ENCODE data around the gene CNBD2. TPM values are rescaled to one million over a fixed set of nuclear protein-coding genes. Genes with fewer than 3 reads are reported as not detected.
"Not testable (repeated sequence)": the region's sequence is repeated elsewhere in the genome, so short reads cannot be mapped to it uniquely, and the experiment has no call there.

The CNBD2 gene
- total RNA-seq, 1 experiment from 2014 or later = 3.8 TPM

GRCh38 chr20:35947907-35948306 is 20.5 kb upstream of the CNBD2 start:
- H3K9me3 Mint-ChIP-seq = no peaks in the 10 kb centered on the region
- H3K27me3 Mint-ChIP-seq (ENCODE audit: low read depth) = no peaks in the 10 kb centered on the region
- peak overlapping the region; percentile 78 for H3K27ac Mint-ChIP-seq
- DNase-seq (ENCODE audit: low spot score) = no peak
- H3K36me3 Mint-ChIP-seq = peaks cover 28% of the 10 kb centered on the region
- no peak for ATAC-seq
- H3K4me1 Mint-ChIP-seq = peaks cover 9% of the 10 kb centered on the region
- no peak for TF ChIP-seq KAT7 (CRISPR knock-in tag; IDR thresholded peaks at IDR 0.05; ENCODE audit: borderline replicate concordance)
- TF ChIP-seq, protein P1, sequence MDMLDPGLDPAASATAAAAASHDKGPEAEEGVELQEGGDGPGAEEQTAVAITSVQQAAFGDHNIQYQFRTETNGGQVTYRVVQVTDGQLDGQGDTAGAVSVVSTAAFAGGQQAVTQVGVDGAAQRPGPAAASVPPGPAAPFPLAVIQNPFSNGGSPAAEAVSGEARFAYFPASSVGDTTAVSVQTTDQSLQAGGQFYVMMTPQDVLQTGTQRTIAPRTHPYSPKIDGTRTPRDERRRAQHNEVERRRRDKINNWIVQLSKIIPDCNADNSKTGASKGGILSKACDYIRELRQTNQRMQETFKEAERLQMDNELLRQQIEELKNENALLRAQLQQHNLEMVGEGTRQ (CRISPR knock-in tag; IDR thresholded peaks at IDR 0.05) = no peak
- no peak for TF ChIP-seq HMGXB4 (CRISPR knock-in tag; IDR thresholded peaks at IDR 0.05)
- no peak for TF ChIP-seq CBFB (CRISPR knock-in tag; IDR thresholded peaks at IDR 0.05; ENCODE audit: low read depth)
- no peak for TF ChIP-seq ZNF138 (CRISPR knock-in tag; conservative IDR thresholded peaks at IDR 0.05)
- TF ChIP-seq NFATC4 (CRISPR knock-in tag; IDR thresholded peaks at IDR 0.05) = no peak
- TF ChIP-seq ZNF396 (CRISPR knock-in tag; IDR thresholded peaks at IDR 0.05; ENCODE audit: borderline replicate concordance) = no peak
- TF ChIP-seq ZBTB21 (CRISPR knock-in tag; IDR thresholded peaks at IDR 0.05; ENCODE audit: borderline replicate concordance) = no peak
- TF ChIP-seq, protein P2, sequence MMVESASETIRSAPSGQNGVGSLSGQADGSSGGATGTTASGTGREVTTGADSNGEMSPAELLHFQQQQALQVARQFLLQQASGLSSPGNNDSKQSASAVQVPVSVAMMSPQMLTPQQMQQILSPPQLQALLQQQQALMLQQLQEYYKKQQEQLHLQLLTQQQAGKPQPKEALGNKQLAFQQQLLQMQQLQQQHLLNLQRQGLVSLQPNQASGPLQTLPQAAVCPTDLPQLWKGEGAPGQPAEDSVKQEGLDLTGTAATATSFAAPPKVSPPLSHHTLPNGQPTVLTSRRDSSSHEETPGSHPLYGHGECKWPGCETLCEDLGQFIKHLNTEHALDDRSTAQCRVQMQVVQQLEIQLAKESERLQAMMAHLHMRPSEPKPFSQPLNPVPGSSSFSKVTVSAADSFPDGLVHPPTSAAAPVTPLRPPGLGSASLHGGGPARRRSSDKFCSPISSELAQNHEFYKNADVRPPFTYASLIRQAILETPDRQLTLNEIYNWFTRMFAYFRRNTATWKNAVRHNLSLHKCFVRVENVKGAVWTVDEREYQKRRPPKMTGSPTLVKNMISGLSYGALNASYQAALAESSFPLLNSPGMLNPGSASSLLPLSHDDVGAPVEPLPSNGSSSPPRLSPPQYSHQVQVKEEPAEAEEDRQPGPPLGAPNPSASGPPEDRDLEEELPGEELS (CRISPR knock-in tag; IDR thresholded peaks at IDR 0.05) = no peak
- TF ChIP-seq FOXP1 (CRISPR knock-in tag; IDR thresholded peaks at IDR 0.05; ENCODE audit: borderline replicate concordance) = no peak
- no peak for TF ChIP-seq TCF7 (CRISPR knock-in tag; IDR thresholded peaks at IDR 0.05; ENCODE audit: low read depth)
- no peak for TF ChIP-seq RORB (CRISPR knock-in tag; IDR thresholded peaks at IDR 0.05)
- TF ChIP-seq CREB1 (CRISPR knock-in tag; IDR thresholded peaks at IDR 0.05) = no peak
- TF ChIP-seq, protein P3, sequence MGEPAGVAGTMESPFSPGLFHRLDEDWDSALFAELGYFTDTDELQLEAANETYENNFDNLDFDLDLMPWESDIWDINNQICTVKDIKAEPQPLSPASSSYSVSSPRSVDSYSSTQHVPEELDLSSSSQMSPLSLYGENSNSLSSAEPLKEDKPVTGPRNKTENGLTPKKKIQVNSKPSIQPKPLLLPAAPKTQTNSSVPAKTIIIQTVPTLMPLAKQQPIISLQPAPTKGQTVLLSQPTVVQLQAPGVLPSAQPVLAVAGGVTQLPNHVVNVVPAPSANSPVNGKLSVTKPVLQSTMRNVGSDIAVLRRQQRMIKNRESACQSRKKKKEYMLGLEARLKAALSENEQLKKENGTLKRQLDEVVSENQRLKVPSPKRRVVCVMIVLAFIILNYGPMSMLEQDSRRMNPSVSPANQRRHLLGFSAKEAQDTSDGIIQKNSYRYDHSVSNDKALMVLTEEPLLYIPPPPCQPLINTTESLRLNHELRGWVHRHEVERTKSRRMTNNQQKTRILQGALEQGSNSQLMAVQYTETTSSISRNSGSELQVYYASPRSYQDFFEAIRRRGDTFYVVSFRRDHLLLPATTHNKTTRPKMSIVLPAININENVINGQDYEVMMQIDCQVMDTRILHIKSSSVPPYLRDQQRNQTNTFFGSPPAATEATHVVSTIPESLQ (CRISPR knock-in tag; IDR thresholded peaks at IDR 0.05) = no peak
- TF ChIP-seq JAZF1 (CRISPR knock-in tag; IDR thresholded peaks at IDR 0.05) = no peak
- TF ChIP-seq NR1H2 (CRISPR knock-in tag; IDR thresholded peaks at IDR 0.05) = no peak
- POLR2A ChIA-PET = interaction anchor here (1.0 kb wide), 1 partner anchor 206 kb away, joined by 3 read pairs; the partner anchor contains the start of gene RBM39
- no peak overlapping the region for H3K4me3 Mint-ChIP-seq
- CTCF ChIA-PET = interaction anchor here (0.6 to 2.6 kb wide), 38 partner anchors 10 to 469 kb away, joined by 3 to 28 read pairs (median 6); partner anchors contain the start of genes CNBD2, ERGIC3, RBM39 and SPAG4

DNA sequence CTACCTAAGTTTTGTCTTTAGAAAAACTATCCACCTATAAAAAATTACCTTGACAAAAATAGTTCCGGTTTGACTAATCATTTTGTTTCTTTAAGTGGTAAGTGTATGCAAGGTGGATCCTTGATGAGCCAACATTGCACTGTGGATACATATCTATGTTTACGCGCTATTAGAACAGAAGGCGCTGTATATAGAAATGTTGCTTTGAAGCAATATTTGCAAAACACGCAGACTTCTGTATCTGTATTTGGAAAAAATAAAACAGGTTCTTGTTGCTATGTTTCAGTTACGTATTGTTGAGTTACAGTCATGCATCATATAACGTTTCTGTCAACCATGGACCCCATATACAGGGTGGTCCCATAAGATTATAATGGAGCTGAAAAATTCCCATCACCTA is 18.3 kb upstream of the CNBD2 start:
- H3K4me1 Mint-ChIP-seq = peaks cover 10% of the 10 kb centered on the region

DNA sequence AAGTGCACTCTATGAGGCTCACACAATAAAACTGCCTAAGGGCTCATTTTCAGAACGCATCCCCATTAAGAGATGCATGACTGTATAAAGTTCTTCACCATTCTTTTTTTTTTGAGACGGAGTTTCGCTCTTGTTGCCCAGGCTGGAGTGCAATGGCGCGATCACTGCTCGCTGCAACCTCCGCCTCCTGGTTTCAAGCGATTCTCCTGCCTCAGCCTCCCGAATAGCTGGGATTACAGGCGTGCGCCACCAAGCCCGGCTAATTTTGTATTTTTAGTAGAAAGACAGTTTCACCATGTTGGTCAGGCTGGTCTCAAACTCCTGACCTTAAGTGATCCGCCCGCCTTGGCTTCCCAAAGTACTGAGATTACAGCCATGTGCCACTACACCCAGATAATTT is 16.3 kb upstream of the CNBD2 start:
- H3K9me3 Mint-ChIP-seq; H3K27ac Mint-ChIP-seq; POLR2A ChIA-PET; H3K27me3 Mint-ChIP-seq (ENCODE audit: low read depth); ATAC-seq; DNase-seq (ENCODE audit: low spot score): not testable (repeated sequence)
- H3K36me3 Mint-ChIP-seq = peaks cover 16% of the 10 kb centered on the region
- H3K4me1 Mint-ChIP-seq = peaks cover 13% of the 10 kb centered on the region
- H3K4me3 Mint-ChIP-seq = peak overlapping the region; percentile 98; the same call in 1 of the 2 replicates
- CTCF ChIA-PET = interaction anchor here (3.7 to 4.6 kb wide), 3 partner anchors 39 to 333 kb away, joined by 25 to 103 read pairs (median 48); no protein-coding TSS in a partner anchor

More for the DNA sequence above, 18.3 kb upstream of the CNBD2 start:
- Mint-ChIP-seq H3K9me3 (no peaks in the 10 kb centered on the region), H3K36me3 (peaks cover 19% of the 10 kb centered on the region), H3K27ac (no peak overlapping the region), H3K27me3 (ENCODE audit: low read depth) (no peaks in the 10 kb centered on the region), H3K4me3 (no peak overlapping the region)
- ChIA-PET POLR2A (no interaction called here), CTCF (no interaction called here)
- TF ChIP-seq, protein P4, sequence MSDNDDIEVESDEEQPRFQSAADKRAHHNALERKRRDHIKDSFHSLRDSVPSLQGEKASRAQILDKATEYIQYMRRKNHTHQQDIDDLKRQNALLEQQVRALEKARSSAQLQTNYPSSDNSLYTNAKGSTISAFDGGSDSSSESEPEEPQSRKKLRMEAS (CRISPR knock-in tag; IDR thresholded peaks at IDR 0.05) = no peak
- DNase-seq (ENCODE audit: low spot score) (no peak), ATAC-seq (no peak)

All from WTC11 (cell line).